HEK293T (cell line): ENCODE results near the gene DOHH.

Source experiments
- CTCF ChIA-PET: fragments of 350-600 bp; formaldehyde crosslinking; extraction: SDS; loops from one replicate; lab custom pipeline; 2021; ENCODE audit warnings: antibody characterized with exemption, inconsistent platforms; lab: Yijun Ruan, JAX
- POLR2A ChIA-PET: fragments of 350-600 bp; formaldehyde crosslinking; extraction: SDS; loops from one replicate; lab custom pipeline; 2020; ENCODE audit warnings: antibody characterized with exemption, inconsistent platforms; lab: Yijun Ruan, JAX
- DNase-seq: peaks from one replicate; pipeline ENCODE4 v3.0.0; 2012; ENCODE audit warnings: mixed read lengths; ENCODE audit errors: extremely low spot score
- ARNT ChIP-seq: fragments of 450-650 bp; IDR thresholded peaks from 2 replicates; pipeline ENCODE4 v1.6.1; 2017; ENCODE audit warnings: mild to moderate bottlenecking
- BHLHE40 ChIP-seq: fragments of 450-650 bp; IDR thresholded peaks from 2 replicates; pipeline ENCODE4 v1.6.1; 2016; ENCODE audit warnings: mild to moderate bottlenecking, moderate library complexity, borderline replicate concordance
- CTBP1 ChIP-seq: fragments of 450-650 bp; IDR thresholded peaks from 2 replicates; pipeline ENCODE4 v1.6.1; 2016; ENCODE audit warnings: borderline replicate concordance
- ELF4 ChIP-seq: fragments of 450-650 bp; IDR thresholded peaks from 2 replicates; pipeline ENCODE4 v1.6.1; 2017; ENCODE audit warnings: antibody characterized with exemption
- FOXA1 ChIP-seq: fragments of 450-650 bp; IDR thresholded peaks from 2 replicates; pipeline ENCODE4 v1.6.1; 2016; ENCODE audit warnings: mild to moderate bottlenecking
- FOXK2 ChIP-seq: fragments of 450-650 bp; IDR thresholded peaks from 2 replicates; pipeline ENCODE4 v1.6.1; 2016; ENCODE audit warnings: mild to moderate bottlenecking
- FOXM1 ChIP-seq: fragments of 450-650 bp; IDR thresholded peaks from 2 replicates; pipeline ENCODE4 v1.6.1; 2017; ENCODE audit warnings: mild to moderate bottlenecking, borderline replicate concordance
- HDGF ChIP-seq: fragments of 450-650 bp; IDR thresholded peaks from 2 replicates; pipeline ENCODE4 v1.6.1; 2017; ENCODE audit warnings: antibody characterized with exemption, borderline replicate concordance
- L3MBTL2 ChIP-seq: fragments of 450-650 bp; conservative IDR thresholded peaks from 2 replicates; pipeline ENCODE4 v1.6.1; 2016; ENCODE audit warnings: mild to moderate bottlenecking
- LEF1 ChIP-seq: fragments of 450-650 bp; IDR thresholded peaks from 2 replicates; pipeline ENCODE4 v1.6.1; 2017; ENCODE audit warnings: mild to moderate bottlenecking, borderline replicate concordance
- NFRKB ChIP-seq: fragments of 450-650 bp; IDR thresholded peaks from 2 replicates; pipeline ENCODE4 v1.6.1; 2016; ENCODE audit warnings: mild to moderate bottlenecking, moderate library complexity
- SP1 ChIP-seq: fragments of 450-650 bp; IDR thresholded peaks from 2 replicates; pipeline ENCODE4 v1.6.1; 2017
- SUZ12 ChIP-seq: fragments of 450-650 bp; IDR thresholded peaks from 2 replicates; pipeline ENCODE4 v1.6.1; 2016; ENCODE audit warnings: mild to moderate bottlenecking
- TARDBP ChIP-seq: fragments of 450-650 bp; IDR thresholded peaks from 2 replicates; pipeline ENCODE4 v1.6.1; 2016
- ZNF384 ChIP-seq: fragments of 450-650 bp; IDR thresholded peaks from 2 replicates; pipeline ENCODE4 v1.6.1; 2016
- TF ChIP-seq, protein P1 (sequence below): fragments of 450-650 bp; IDR thresholded peaks from 2 replicates; pipeline ENCODE4 v1.6.1; 2016

DOHH gene

DNA sequence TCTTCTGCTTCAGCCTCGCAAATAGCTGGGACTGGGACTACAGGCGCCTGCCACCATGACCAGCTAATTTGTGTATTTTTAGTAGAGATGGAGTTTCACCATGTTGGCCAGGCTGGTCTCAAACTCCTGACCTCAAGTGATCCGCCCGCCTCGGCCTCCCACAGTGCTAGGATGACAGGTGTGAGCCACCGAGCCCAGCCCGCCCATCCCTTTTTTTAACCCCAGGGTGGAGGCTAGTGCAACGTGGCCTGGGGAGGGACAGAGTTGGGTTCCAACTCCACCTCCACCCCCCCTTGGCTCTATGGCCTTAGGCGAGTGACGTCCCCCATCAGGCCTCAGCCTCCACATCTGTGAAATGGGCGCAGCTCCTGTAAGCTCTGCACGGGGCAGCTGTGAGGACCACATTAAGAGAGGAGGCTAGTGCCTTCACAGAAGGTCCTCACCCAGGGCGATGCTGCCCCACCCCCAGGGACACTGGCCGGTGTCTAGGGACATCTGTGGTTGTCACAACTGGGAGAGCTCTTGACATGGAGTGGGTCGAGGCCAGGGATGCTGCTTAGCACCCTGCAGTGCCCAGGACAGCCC, 57.9 kb downstream of the DOHH start:
- no peak for DNase-seq
- no peak for TF ChIP-seq FOXA1
- TF ChIP-seq TARDBP, result no peak
- TF ChIP-seq ZNF384, result no peak
- no peak for TF ChIP-seq LEF1
- no peak for TF ChIP-seq BHLHE40
- TF ChIP-seq ARNT, result no peak
- TF ChIP-seq HDGF, result no peak
- TF ChIP-seq NFRKB, result no peak
- no peak for TF ChIP-seq FOXK2
- TF ChIP-seq CTBP1, result no peak
- TF ChIP-seq SP1, result no peak
- no peak for TF ChIP-seq ELF4
- TF ChIP-seq L3MBTL2, result no peak
- no peak for TF ChIP-seq SUZ12
- TF ChIP-seq, protein P1, sequence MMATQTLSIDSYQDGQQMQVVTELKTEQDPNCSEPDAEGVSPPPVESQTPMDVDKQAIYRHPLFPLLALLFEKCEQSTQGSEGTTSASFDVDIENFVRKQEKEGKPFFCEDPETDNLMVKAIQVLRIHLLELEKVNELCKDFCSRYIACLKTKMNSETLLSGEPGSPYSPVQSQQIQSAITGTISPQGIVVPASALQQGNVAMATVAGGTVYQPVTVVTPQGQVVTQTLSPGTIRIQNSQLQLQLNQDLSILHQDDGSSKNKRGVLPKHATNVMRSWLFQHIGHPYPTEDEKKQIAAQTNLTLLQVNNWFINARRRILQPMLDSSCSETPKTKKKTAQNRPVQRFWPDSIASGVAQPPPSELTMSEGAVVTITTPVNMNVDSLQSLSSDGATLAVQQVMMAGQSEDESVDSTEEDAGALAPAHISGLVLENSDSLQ, result no peak
- no peak for TF ChIP-seq FOXM1
- CTCF ChIA-PET, result no interaction called here
- POLR2A ChIA-PET, result no interaction called here

DNA sequence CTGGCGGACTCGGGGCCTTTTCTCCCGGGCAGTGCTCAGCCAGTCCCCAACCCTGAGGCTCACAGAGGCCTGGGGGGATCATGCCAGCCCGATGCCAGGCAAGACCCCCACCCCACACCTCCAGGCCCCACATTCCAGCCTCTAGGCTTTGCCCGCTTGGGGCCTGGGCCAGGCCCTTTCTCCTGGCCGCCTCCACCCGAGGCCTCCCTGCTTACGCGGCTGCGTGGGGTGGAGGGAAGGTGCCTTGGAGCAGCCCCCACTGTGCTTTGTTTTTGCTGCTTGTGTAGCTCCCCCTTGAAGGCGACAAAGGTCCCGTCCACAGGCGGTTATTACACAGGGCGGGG, 58.5 kb downstream of the DOHH start:
- TF ChIP-seq FOXA1, result no peak
- DNase-seq, result no peak
- ChIA-PET CTCF (no interaction called here), POLR2A (no interaction called here)

DNA sequence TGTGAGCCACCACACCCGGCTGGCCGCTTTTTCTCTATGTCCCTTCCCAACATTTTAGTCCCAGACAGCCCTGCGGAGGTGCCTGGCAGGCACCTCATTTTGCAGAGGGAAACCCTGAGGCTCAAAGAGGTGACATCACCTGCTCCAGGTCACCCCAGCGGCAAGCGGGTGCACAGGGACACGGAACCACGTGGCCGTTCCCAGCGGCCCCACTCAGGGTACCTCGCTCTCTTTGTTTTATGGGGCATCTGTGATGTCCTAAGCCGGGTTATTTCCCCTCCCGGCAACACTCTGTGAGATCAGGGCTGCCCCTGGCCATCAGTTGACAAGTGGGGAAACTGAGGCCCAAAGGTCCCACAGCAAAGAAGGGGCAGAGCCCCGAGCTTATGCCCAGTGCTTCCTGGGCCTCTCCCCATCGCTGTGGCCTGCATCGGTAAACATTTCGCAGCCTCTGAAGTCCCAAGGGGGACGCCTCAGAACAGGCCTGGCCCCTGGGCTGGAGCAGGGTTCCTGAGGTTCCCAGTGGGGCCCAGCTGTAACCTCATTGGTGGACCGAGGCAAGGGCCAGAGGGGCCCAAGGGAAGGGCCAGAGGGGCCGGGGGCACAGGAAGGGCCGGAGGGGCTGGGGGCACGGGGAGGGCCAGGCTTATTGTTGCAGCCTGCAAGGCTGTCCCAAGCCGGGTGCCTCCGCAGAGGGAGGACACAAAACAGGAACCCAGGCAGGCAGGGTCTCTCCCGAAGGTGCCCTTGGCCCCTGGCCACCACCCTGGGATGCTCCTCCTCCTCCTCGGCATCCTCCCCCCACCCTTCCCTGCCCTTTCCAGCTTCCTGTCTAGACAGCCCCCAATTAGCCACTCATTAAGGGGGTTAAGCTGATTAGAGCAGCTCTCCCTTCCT, 59.1 kb downstream of the DOHH start:
- CTCF ChIA-PET, result no interaction called here
- TF ChIP-seq L3MBTL2, result no peak
- TF ChIP-seq CTBP1, result no peak
- no peak for TF ChIP-seq HDGF
- TF ChIP-seq SUZ12, result no peak
- no peak for TF ChIP-seq FOXM1
- no peak for TF ChIP-seq SP1
- TF ChIP-seq, protein P1, result no peak
- no peak for TF ChIP-seq ARNT
- no peak for TF ChIP-seq BHLHE40
- TF ChIP-seq FOXK2, result no peak
- no peak for TF ChIP-seq TARDBP
- TF ChIP-seq LEF1, result no peak
- TF ChIP-seq ZNF384, result no peak
- TF ChIP-seq ELF4, result no peak
- no peak for TF ChIP-seq FOXA1
- TF ChIP-seq NFRKB, result no peak
- POLR2A ChIA-PET, result no interaction called here
- DNase-seq, result no peak
